ENCODE measurements around the gene HSPG2. TPM values are rescaled to one million over a fixed set of nuclear protein-coding genes. Genes with fewer than 3 reads are reported as not detected.
A peak's percentile ranks its signal among the peaks of the same experiment; 100 is the strongest.

HSPG2 gene
- total RNA-seq, 4 donors from 2014 or later = 311 to 1,021 (median 351) TPM

GRCh38 chr1:21873174-21873573, 63.9 kb downstream of the HSPG2 start:
- no peak for TF ChIP-seq CTCF (IDR thresholded peaks at IDR 0.05)
- TF ChIP-seq EP300 (IDR thresholded peaks at IDR 0.05) = no peak
- no peak for TF ChIP-seq POLR2AphosphoS5 (IDR thresholded peaks at IDR 0.05)
- TF ChIP-seq POLR2A (IDR thresholded peaks at IDR 0.05) = no peak
- Histone ChIP-seq H3K27me3 (no peaks in the 10 kb centered on the region), H3K9me3 (no peaks in the 10 kb centered on the region), H3K36me3 (peaks cover 0 to 100% of the 10 kb centered on the region in 2 donors), H3K4me1 (peaks cover 0 to 59% (median 13%) of the 10 kb centered on the region in 3 donors), H3K4me3 (no peak overlapping the region), H3K27ac (peak overlapping the region in 3 of 4 donors; percentile 80 to 81 (median 80))
- 50 to 100% methylated on average over 1 to 2 of the region's 8 CpGs for WGBS, 2 donors (ENCODE audit: low coverage in 1 of 2)
- ATAC-seq = no peak

- peaks cover 0 to 99% of the 10 kb centered on the region in 2 donors for H3K36me3 ChIP-seq
Measured at GRCh38 chr1:21872445-21873079, 64.5 kb downstream of the HSPG2 start.

GRCh38 chr1:21871943-21872342, 65.2 kb downstream of the HSPG2 start:
- peak overlapping the region in 3 of 4 donors; percentile 80 to 81 (median 80) for H3K27ac ChIP-seq
- no peaks in the 10 kb centered on the region for H3K9me3 ChIP-seq
- H3K4me3 ChIP-seq = no peak overlapping the region
- H3K4me1 ChIP-seq = peaks cover 0 to 69% (median 13%) of the 10 kb centered on the region in 3 donors
- peak; percentile 41 for TF ChIP-seq POLR2AphosphoS5 (IDR thresholded peaks at IDR 0.05)
- no peak for TF ChIP-seq POLR2A (IDR thresholded peaks at IDR 0.05)
- H3K27me3 ChIP-seq = no peaks in the 10 kb centered on the region
- ATAC-seq = no peak
- peaks cover 0 to 98% of the 10 kb centered on the region in 2 donors for H3K36me3 ChIP-seq
- 51% methylated on average over 3 of the region's 13 CpGs; no CpG with 5 or more reads in 1 of the 2 donors for WGBS, 2 donors (ENCODE audit: low coverage in 1 of 2)

More at GRCh38 chr1:21872445-21873079, 64.5 kb downstream of the HSPG2 start:
- no peak for ATAC-seq
- H3K9me3 ChIP-seq = no peaks in the 10 kb centered on the region
- no peaks in the 10 kb centered on the region for H3K27me3 ChIP-seq
- no peak overlapping the region for H3K4me3 ChIP-seq
- TF ChIP-seq POLR2AphosphoS5 (IDR thresholded peaks at IDR 0.05) = no peak
- TF ChIP-seq EP300 (IDR thresholded peaks at IDR 0.05) = no peak
- no peak for TF ChIP-seq POLR2A (IDR thresholded peaks at IDR 0.05)
- no peak for TF ChIP-seq CTCF (IDR thresholded peaks at IDR 0.05)
- peaks cover 0 to 63% (median 13%) of the 10 kb centered on the region in 3 donors for H3K4me1 ChIP-seq
- H3K27ac ChIP-seq = peak overlapping the region in 3 of 4 donors; percentile 80 to 81 (median 80)
- 81% methylated on average over 3 of the region's 17 CpGs; no CpG with 5 or more reads in 1 of the 2 donors for WGBS, 2 donors (ENCODE audit: low coverage in 1 of 2)

- Histone ChIP-seq H3K4me1 (peaks cover 0 to 76% (median 13%) of the 10 kb centered on the region in 3 donors), H3K4me3 (no peak overlapping the region), H3K9me3 (no peaks in the 10 kb centered on the region), H3K27ac (peak overlapping the region in 3 of 4 donors; percentile 80 to 91 (median 81)), H3K27me3 (no peaks in the 10 kb centered on the region), H3K36me3 (peaks cover 0 to 97% of the 10 kb centered on the region in 2 donors)
- 80% methylated on average over 1 of the region's 15 CpGs; no CpG with 5 or more reads in 1 of the 2 donors for WGBS, 2 donors (ENCODE audit: low coverage in 1 of 2)
- no peak for ATAC-seq
- TF ChIP-seq POLR2AphosphoS5 (IDR thresholded peaks at IDR 0.05) (no peak), CTCF (IDR thresholded peaks at IDR 0.05) (no peak), EP300 (IDR thresholded peaks at IDR 0.05) (no peak), POLR2A (IDR thresholded peaks at IDR 0.05) (no peak)
Measured at GRCh38 chr1:21870611-21871010, 66.5 kb downstream of the HSPG2 start.

GRCh38 chr1:21869620-21870121, 67.4 kb downstream of the HSPG2 start:
- TF ChIP-seq EP300 (IDR thresholded peaks at IDR 0.05) (no peak), POLR2AphosphoS5 (IDR thresholded peaks at IDR 0.05) (peak; percentile 88)
- Histone ChIP-seq H3K9me3 (no peaks in the 10 kb centered on the region), H3K36me3 (peaks cover 0 to 97% of the 10 kb centered on the region in 2 donors), H3K4me3 (no peak overlapping the region), H3K27ac (peak overlapping the region; percentile 24 to 91 (median 80)), H3K27me3 (no peaks in the 10 kb centered on the region), H3K4me1 (peaks cover 0 to 68% (median 13%) of the 10 kb centered on the region in 3 donors)
- peak; percentile 88 for ATAC-seq
- 0 to 58% methylated on average over 2 to 5 of the region's 13 CpGs for WGBS, 2 donors (ENCODE audit: low coverage in 1 of 2)

Measured in gastroesophageal sphincter (tissue), 4 donors.